Breast epithelium (tissue), 4 donors: Measurements from ENCODE around the gene GALNTL6. TPM values are rescaled to one million over a fixed set of nuclear protein-coding genes. Genes with fewer than 3 reads are reported as not detected.

Experiments
- DNase-seq, 2 donors: peaks; one replicate each; pipeline ENCODE4 v3.0.0-alpha.2; 2019; ENCODE audit warnings: low spot score in 2 of 2
- H3K27ac ChIP-seq, 2 donors: fragments of 200-600 bp; sonication (generic) in 1 of 2; one replicate each; pipeline ENCODE4 v1.5.1; 2016 to 2019; ENCODE audit warnings: mild to moderate bottlenecking in 1 of 2
- H3K27me3 ChIP-seq, 2 donors: fragments of 200-600 bp; sonication (generic) in 1 of 2; one replicate each; pipeline versions ENCODE4 v1.5.1 to v1.6.0; 2017 to 2019; ENCODE audit warnings: control low read depth in 1 of 2, mild to moderate bottlenecking in 1 of 2
- H3K36me3 ChIP-seq: fragments of 200-600 bp; one replicate; pipeline ENCODE4 v1.5.1; 2019
- H3K4me1 ChIP-seq, 2 donors: fragments of 200-600 bp; sonication (generic); one replicate each; pipeline ENCODE4 v1.5.1; 2016 to 2019; ENCODE audit warnings: control low read depth in 1 of 2
- H3K4me3 ChIP-seq, 3 donors: fragments of 200-600 bp; sonication (generic); 1 replicate in 2 of 3; 2 replicates in 1 of 3; pipeline ENCODE4 v1.5.1; 2016 to 2019; ENCODE audit warnings: mild to moderate bottlenecking in 3 of 3, moderate library complexity in 2 of 3
- H3K9me3 ChIP-seq, 2 donors: fragments of 200-600 bp; sonication (generic) in 1 of 2; one replicate each; pipeline ENCODE4 v1.5.1; 2016 to 2019; ENCODE audit warnings: control low read depth in 1 of 2
- CTCF ChIP-seq, 3 donors: fragments of 450-650 bp; IDR thresholded peaks; one replicate each; pipeline ENCODE4 v1.5.1; 2016 to 2017; ENCODE audit warnings: antibody characterized with exemption in 3 of 3, mild to moderate bottlenecking in 3 of 3, moderate library complexity in 3 of 3
- POLR2A ChIP-seq: fragments of 450-650 bp; IDR thresholded peaks from one replicate; pipeline ENCODE4 v1.6.1; 2016; ENCODE audit warnings: antibody characterized with exemption, mild to moderate bottlenecking, moderate library complexity
- POLR2AphosphoS5 ChIP-seq, 3 donors: sonication (generic); formaldehyde crosslinking; IDR thresholded peaks; one replicate each; pipeline ENCODE4 v1.6.1; 2017; ENCODE audit warnings: antibody characterized with exemption in 3 of 3
- intact Hi-C: fragments of 100-400 bp; cut with DNase I; formaldehyde crosslinking; loops from one replicate; pipeline ENCODE4 v1.15.1; 2023; ENCODE audit warnings: low total_unique reads
- total RNA-seq, 3 donors: library from RNA; depleted of rRNA; stranded (reverse); fragments of >200 nt; gene quantifications; one replicate each; pipeline ENCODE4 v1.1.0, GENCODE V29; 2016

The GALNTL6 gene
- total RNA-seq, 3 donors from 2014 or later = 0.29 to 0.98 TPM; not detected in 1

- intact Hi-C loops = no loop called here
- DNase-seq = no peak
- Histone ChIP-seq H3K27ac (no peak overlapping the region), H3K36me3 (no peaks in the 10 kb centered on the region), H3K4me3 (no peak overlapping the region), H3K4me1 (no peaks in the 10 kb centered on the region), H3K27me3 (no peaks in the 10 kb centered on the region), H3K9me3 (no peaks in the 10 kb centered on the region)
- TF ChIP-seq POLR2A (no peak), POLR2AphosphoS5 (IDR thresholded peaks at IDR 0.05) (no peak)
Observed at GRCh38 chr4:172675232-172675631, 862.0 kb downstream of the GALNTL6 start.

- Histone ChIP-seq H3K27me3 (no peaks in the 10 kb centered on the region), H3K4me3 (no peak overlapping the region), H3K36me3 (no peaks in the 10 kb centered on the region), H3K27ac (no peak overlapping the region), H3K9me3 (no peaks in the 10 kb centered on the region), H3K4me1 (no peaks in the 10 kb centered on the region)
- TF ChIP-seq POLR2A = no peak
- TF ChIP-seq CTCF (IDR thresholded peaks at IDR 0.05) = no peak
- TF ChIP-seq POLR2AphosphoS5 (IDR thresholded peaks at IDR 0.05) = no peak
- intact Hi-C loops = no loop called here
- DNase-seq = no peak
Observed at GRCh38 chr4:172680691-172681090, 867.5 kb downstream of the GALNTL6 start.

- TF ChIP-seq POLR2AphosphoS5 (IDR thresholded peaks at IDR 0.05) = no peak
- TF ChIP-seq CTCF (IDR thresholded peaks at IDR 0.05) = no peak
- no peak for TF ChIP-seq POLR2A
- no peaks in the 10 kb centered on the region for H3K4me1 ChIP-seq
- no peak overlapping the region for H3K27ac ChIP-seq
- no peak overlapping the region for H3K4me3 ChIP-seq
- H3K9me3 ChIP-seq = no peaks in the 10 kb centered on the region
- H3K36me3 ChIP-seq = no peaks in the 10 kb centered on the region
- no peaks in the 10 kb centered on the region for H3K27me3 ChIP-seq
- no peak for DNase-seq
- intact Hi-C loops = no loop called here
Observed at GRCh38 chr4:172683021-172683420, 869.8 kb downstream of the GALNTL6 start.

GRCh38 chr4:172686021-172686420 lies 872.8 kb downstream of the GALNTL6 start:
- intact Hi-C loops = no loop called here
- TF ChIP-seq CTCF (IDR thresholded peaks at IDR 0.05) (no peak), POLR2A (no peak), POLR2AphosphoS5 (IDR thresholded peaks at IDR 0.05) (no peak)
- Histone ChIP-seq H3K27ac (no peak overlapping the region), H3K4me1 (no peaks in the 10 kb centered on the region), H3K36me3 (no peaks in the 10 kb centered on the region), H3K27me3 (no peaks in the 10 kb centered on the region), H3K9me3 (peaks cover 0 to 3% of the 10 kb centered on the region in 2 donors), H3K4me3 (no peak overlapping the region)
- no peak for DNase-seq

GRCh38 chr4:172688534-172688933 lies 875.3 kb downstream of the GALNTL6 start:
- no peak for DNase-seq
- Histone ChIP-seq H3K27ac (no peak overlapping the region), H3K9me3 (peaks cover 0 to 11% of the 10 kb centered on the region in 2 donors), H3K4me3 (no peak overlapping the region), H3K27me3 (no peaks in the 10 kb centered on the region), H3K36me3 (no peaks in the 10 kb centered on the region), H3K4me1 (no peaks in the 10 kb centered on the region)
- intact Hi-C loops = no loop called here
- TF ChIP-seq POLR2A (no peak), POLR2AphosphoS5 (IDR thresholded peaks at IDR 0.05) (no peak), CTCF (IDR thresholded peaks at IDR 0.05) (no peak)

GRCh38 chr4:172691552-172691951 lies 878.3 kb downstream of the GALNTL6 start:
- intact Hi-C loops = no loop called here

More at GRCh38 chr4:172691552-172691951, 878.3 kb downstream of the GALNTL6 start:
- H3K4me3 ChIP-seq = no peak overlapping the region
- H3K9me3 ChIP-seq = peaks cover 0 to 11% of the 10 kb centered on the region in 2 donors
- DNase-seq = no peak
- H3K4me1 ChIP-seq = no peaks in the 10 kb centered on the region
- no peak for TF ChIP-seq CTCF (IDR thresholded peaks at IDR 0.05)
- TF ChIP-seq POLR2A = no peak
- no peak for TF ChIP-seq POLR2AphosphoS5 (IDR thresholded peaks at IDR 0.05)
- no peaks in the 10 kb centered on the region for H3K36me3 ChIP-seq
- H3K27me3 ChIP-seq = no peaks in the 10 kb centered on the region
- H3K27ac ChIP-seq = no peak overlapping the region
